Activated CD4-positive, alpha-beta T cell treated with anti-CD3 and anti-CD28 coated beads, Interleukin-2, amount 50 U/mL, for 24 hours (primary cell): ENCODE measurements around the gene SUMO3.

Experiments used
- DNase-seq, 2 donors: peaks; one replicate each; pipeline ENCODE4 v3.0.0-alpha.2; 2020; ENCODE audit warnings: low read depth in 1 of 2, low spot score in 1 of 2

SUMO3 gene

DNA sequence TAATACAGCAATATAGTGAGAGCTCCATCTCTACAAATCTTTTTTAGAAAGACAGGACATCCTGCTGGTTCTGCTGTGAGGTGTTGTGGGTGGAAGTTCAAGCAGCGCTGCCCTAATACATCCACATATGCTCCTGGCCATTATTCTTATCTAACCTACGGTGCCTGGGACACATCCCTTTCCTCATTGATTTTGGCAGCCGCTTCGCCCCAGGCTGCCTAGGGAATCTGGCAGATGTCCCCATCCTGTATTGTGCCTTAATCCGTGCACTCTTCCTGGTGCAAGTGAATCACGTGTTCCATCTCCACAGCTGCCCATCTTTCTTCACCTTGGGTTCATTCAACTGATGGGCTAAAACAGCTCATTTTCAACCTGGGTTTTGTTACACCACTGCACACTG lies 13.1 kb downstream of the SUMO3 start:
- no peak for DNase-seq

DNA sequence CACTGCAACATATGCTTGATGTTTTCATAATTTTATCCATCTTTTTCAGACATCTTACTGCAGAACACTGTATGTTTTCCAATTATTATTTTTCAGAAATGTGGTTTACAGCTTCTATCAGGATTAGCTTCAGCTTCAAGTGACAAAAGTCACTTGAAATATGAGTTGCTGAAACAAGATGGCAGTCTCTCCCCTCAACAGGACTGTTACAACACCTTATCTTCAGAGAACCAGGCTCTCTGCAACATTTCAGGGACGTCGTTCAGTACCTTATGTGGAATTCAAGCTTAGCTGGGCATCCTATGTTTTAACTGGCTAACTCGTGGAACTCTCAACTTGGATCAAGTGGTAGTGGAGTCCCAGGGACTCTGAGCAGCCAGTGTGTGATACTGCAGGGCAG lies 14.2 kb downstream of the SUMO3 start:
- DNase-seq = no peak

DNA sequence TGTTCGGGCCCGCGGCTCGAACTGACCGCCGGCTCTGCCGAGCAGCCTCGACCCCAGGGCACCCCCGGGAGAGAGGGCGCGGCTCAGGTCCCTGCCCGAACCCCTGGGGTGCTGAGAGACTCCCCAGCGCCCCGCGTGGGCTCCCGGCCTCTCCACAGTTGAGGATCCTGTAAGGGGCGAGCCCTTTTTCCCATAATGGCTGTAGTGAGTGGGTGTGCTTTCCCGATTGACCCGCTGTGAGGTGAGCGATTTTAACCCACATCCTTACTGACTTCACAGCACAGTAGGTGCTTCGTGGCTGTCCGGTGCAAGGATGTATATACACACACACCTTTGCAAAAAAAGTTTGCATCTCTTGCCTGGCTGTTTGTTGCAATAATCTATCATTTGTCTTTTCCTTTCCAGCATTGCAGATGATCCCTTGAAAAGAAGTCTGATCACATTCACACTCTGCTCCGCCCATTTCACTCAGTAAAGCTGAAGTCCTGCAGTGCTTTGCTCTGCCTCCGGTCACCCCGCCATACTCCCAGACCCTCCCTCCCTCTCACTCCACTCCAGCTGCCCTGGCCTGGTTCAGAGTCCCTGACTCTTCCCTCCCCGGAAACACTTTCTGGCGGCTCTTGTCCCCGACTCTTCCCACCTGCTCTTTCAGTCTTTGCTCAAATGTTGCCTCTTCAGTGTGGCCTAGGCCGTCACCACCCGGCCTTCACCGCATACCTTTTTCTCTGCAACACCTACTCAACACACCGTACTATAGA lies 15.3 kb downstream of the SUMO3 start:
- no peak for DNase-seq

DNA sequence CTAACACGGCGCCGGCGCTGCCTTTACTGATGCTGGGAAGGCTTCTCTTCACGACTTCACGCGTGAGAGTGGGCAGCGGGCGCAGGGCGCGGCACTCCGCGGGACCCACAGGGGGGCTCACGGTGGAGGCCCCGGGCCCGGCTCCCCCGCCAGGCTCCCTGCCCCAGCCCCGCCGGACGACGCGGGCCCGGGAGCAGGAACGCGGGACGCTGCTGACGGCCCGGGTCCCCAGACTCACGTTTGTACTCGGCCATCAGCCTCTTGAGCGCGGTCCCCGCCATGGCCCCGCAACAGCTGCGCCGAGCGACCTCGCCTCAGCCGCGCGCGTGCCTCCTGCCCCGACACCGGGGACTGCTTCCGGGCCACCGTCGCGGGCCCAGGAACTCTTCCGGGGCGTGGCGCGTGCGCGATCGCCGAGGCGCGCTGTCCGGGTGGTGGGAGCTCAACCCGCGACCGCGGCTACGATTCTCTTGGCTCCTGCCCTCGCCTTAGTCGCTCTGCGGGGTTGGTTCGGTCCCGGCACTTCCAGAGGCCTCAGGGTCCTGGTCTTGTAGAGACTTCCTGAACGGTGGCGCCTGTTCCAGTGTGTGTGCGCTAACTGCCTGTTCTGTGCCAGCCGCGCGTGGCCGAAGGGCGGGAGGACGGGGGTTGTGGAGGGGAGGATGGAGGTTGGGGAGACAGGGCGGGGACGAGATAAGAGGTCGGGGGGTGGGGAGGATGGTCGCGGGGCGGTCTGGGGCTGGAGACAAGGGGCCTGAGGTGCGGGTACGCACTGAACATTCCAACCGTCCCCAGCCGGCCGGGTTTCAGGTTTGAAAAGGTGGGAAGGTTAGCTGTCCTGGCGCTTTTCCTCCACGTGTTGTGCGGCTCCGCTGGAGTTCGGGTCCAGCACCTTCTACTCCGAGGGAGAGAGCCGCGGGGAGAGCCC lies 16.1 kb downstream of the SUMO3 start, which contains the start of gene UBE2G2:
Gene UBE2G2 (minus strand): TSS at position 353 of the 928 bp plus-strand sequence. CDS start 72 bp downstream, at position 281.
- peak; percentile 75 to 83 for DNase-seq

DNA sequence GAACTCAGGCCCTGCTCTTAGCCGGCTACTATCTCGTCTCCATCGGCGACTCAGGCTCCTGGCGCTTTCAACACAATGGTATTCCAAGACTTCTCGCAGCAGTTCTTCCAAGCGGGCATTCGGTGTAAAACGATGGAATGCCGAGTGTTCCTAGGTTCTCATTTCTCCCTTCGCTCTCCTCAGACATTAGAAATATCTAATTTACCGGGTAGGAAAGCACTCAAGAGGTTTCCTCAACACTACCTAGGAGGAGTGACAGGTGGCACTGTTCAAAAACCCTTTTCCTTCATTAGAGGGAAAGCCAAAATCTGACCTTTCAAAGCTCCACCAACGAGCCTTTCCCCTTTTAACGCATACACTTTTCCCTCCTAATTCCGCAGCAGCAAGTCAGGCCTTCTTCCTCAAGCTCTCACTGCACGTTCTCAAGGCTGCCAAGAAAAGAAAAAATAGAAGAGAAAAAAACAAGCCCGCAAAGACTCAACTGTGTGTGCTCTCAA lies 16.8 kb downstream of the SUMO3 start:
- DNase-seq = peak in 1 of 2 donors; percentile 28

DNA sequence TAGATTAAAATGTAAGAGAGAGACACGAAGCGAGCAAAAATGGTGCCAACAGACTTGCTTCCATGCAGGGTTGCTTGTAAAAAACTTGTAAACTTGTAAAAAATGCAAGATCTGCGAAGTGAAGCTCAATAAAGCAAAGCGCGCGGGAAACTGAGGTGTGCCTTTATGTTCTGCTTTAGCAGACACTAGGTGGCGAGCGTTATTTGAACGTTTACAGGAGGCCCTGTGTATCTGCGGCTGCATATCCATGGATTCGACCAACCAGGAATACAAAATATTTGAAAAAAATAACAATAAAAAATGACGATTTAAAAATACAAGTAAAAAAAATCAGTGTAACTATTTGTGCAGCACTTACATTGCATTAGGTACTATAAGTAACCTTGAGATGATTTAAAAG lies 17.8 kb downstream of the SUMO3 start:
- no peak for DNase-seq

DNA sequence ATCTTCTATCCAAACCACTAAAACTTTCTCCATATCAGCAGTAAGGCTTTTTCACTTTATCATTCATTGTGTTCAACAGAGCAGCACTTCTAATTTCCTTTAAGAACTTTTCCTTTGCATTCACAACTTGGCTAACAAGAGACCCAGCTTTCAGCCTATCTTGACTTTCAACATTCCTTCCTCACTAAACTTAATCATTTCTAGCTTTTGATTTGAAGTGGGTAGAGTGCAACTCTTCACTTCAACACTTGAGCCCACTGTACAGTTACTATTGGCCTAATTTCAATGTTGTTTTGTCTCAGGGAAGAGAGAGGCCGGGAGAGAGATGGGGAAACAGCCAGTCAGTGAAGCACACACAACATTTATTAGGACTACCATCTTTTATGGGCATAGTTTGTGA lies 18.2 kb downstream of the SUMO3 start:
- DNase-seq = no peak

DNA sequence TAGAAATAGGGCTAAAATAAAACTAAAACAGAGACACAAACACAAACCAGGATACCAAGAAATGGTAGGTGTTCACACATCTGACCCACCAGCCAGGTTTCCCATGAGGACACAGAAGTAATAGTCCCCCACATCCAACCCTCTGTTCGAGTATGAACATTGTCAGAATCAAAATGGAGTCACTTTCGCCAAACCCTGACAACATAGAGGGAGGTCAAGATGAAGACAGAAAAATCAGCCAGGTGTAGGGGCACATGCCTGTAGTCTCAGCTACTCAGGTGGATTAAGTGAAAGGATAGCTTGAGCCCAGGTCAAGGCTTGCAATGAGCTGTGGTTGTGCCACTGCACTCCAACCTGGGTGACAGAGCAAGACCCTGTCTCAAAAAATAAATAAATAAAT lies 20.1 kb downstream of the SUMO3 start:
- DNase-seq = no peak

DNA sequence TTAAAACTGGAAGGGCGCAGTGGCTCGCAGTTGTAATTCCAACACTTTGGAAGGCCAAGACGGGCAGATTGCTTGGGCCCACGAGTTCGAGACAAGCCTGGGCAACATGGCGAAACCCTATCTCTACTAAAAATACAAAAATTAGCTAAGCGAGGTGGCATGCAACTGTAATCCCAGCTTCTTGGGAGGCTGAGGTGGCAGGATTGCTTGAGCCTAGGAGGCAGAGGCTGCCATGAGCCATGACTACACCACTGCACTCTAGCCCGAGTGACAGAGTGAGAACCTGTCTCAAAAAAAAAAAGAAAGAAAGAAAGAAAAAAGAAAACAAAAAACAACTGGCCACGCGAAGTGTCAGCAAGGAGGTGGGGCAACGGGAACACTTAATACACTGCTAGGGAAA lies 22.5 kb downstream of the SUMO3 start:
- DNase-seq = no peak

DNA sequence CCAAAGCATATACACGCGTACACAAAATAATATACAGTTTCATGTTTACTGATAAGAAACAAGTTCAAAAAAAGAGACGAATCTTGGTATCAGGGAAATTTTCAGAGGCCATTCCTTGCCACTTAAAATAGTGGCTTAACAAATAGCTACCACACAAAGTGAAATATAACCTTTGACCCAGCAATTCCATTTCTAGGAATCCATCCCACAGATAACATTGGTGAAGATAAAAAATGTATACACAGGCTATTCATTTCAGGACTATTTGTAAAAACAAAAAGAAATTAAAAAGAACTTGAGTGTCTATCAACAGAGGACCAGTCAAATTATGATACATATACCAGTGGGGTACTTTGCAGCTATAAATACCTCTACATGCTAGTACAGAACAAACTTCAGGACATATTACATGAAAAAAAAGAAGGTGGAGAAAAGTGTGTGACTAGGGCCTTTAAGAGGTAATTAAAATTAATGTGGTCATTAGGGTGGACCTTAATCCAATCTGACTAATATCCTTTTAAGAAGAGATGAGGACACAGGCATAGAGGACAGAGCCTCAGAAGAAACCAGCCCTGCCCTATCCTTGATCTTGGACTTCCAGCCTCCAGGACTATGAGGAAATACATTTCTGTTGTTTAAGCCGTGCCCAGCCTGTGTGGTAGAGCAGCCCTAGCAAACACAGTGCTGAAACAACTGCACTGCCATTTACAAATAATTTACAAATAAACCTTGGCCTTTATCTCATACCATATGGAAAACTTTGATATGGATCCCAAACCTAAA lies 24.1 kb downstream of the SUMO3 start:
- no peak for DNase-seq

DNA sequence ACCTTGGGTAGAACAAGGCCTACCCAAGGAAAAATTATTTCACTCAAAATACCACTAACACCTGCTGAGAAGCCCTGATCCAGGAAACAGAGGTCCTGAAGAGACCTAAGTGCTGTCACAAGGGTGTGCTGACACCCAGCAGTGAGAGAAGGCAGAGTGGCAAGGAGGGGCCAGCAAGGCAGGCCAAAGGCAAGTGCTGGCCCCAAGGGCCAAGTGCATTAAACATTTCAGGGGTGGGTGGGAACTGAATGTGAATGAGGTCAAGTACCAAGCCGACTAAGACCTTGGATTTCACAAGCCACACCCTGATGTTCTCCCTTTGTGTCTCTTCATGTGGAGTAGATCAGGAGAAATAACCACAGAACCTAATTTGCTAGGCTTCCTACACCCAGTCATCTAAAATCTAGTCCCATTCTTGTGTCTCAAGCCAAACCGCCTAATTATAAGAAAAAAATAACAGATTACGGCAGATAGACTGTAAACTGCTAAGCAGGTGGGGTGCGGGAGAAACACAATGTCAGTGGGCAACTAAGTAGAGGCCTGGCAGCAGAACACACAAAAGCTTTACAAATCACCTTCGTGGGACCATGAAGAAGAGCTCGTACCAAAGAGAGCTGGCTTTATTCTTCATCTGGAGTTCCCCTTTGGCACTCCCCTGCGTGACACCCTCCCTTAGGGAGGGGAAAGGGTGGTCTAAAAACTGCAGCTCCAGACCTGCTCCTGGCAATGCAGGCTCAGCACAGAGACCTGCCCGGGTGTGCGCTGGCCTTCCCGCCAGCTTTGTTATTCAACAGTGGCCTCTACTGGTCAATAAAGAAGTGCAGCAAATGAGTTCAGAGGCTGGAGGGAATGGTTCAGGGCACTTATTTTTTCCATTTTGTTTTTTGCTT lies 24.9 kb downstream of the SUMO3 start:
- peak in 1 of 2 donors; percentile 32 for DNase-seq

DNA sequence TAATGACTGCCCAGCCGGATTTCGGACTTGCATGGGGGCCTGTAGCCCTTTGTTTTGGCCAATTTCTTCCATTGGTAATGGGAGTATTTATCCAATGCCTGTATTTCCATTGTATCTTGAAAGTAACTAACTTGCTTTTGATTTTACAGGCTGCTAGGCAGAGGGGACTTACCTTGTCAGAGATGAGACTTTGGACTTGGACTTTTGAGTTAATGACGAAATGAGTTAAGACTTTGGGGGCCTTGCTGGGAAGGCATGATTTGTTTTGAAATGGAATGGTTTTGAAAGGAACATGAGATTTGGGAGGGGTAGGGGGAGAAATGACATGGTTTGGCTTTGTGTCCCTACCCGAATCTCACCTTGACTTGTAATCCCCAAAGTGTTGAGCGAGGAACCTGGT lies 25.9 kb downstream of the SUMO3 start:
- no peak for DNase-seq

DNA sequence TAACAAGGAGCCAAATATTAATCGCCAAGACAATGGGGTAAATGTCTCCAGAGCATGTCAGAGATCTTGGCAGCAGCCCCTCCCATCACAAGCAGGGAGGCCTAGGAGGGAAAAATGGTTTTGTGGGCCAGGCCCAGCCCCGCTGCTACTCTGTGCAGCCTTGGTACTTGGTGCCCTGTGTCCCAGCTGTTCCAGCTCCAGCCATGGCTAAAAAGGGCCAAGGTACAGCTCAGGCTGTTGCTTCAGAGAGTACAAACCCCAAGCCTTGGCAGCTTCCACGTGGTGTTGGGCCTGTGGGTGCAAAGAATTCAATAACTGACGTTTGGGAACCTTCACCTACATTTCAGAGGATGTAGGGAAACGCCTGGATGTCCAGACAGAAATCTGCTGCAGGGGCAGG lies 26.6 kb downstream of the SUMO3 start:
- no peak for DNase-seq

DNA sequence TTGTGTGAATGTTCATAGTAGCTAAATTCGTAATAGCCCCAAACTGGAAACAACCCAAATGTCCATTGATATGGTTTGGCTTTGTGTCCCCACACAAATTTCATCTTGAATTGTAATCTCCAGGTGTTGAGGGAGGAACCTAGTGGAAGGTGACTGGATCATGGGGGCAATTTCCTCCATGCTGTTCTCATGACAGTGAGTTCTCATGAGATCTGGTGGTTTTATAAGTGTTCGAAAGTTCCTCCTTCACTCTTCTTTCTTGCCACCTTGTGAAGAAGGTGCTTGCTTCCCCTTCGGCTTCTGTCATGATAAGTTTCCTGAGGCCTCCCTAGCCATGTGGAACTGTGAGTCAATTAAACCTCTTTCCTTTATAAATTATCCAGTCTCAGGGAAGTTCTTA lies 27.5 kb downstream of the SUMO3 start:
- DNase-seq = no peak

DNA sequence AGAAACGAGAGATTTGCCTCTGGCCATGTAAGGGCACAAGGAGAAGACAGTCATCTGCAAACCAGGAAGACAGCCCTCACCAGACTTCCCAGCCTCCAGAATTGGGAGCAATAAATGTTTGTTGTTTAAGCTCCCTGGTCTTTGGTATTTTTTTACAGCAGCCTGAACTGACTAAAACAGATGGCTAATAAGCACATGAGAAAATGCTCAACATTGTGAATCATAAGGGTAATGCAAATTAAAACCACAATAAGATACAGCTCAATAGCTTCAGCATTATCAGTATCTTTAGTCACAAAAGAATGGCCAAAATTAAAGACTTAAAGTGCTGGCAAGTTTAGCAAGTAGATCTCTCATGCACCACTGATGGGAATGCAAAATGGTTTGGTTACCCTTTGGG lies 28.0 kb downstream of the SUMO3 start:
- DNase-seq = no peak

DNA sequence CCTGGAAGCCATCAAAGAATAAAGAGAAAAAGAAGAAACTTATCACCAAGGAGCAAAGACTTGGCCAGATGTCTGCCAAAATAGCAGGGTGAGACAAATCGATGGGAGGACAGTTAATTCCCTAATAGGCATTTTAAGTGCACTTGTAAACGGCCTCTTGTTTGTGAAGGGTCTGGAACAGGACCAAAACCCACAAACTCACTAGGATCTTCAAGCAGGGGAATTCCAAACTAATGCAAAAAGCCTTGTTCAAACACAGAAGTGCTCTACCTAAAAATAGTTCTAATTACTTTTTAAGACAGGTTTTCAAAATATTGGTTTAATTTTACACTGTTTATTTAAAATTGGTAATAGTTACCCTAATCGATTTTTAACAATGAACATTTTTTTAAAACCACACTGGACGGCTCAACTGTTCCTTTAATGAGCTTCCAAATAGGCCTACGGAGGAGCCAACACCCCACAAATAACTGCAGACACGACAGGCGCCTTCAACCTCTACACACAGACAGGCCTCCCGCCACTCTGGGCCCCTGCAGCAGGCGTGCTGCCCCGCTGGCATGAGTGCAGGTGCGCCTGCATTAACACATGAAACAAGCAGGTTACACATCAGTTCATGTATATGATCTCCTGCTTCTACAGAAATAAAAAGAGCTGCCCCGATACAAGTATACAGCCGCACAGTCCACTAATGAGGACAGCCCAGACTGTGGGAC lies 32.1 kb downstream of the SUMO3 start:
- no peak for DNase-seq

DNA sequence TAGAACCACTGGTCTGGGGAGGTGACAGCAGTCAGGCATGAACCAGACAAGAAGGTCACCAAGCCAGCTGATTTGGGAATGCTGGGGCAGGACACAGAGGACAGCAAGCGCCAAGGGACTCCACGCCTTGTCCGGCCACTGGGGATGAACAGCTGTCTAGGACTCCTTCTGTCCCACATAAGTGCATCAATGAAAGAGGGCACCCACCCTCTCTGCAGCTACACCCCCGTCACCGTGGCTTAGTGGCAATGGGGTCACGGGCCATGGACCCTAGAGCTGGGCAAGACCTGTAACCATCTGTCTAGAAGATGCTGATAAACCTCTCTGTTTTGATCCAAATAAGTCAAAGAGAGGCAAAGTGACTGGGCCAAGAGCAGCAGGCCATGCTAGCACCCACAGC lies 33.1 kb downstream of the SUMO3 start:
- DNase-seq = no peak

DNA sequence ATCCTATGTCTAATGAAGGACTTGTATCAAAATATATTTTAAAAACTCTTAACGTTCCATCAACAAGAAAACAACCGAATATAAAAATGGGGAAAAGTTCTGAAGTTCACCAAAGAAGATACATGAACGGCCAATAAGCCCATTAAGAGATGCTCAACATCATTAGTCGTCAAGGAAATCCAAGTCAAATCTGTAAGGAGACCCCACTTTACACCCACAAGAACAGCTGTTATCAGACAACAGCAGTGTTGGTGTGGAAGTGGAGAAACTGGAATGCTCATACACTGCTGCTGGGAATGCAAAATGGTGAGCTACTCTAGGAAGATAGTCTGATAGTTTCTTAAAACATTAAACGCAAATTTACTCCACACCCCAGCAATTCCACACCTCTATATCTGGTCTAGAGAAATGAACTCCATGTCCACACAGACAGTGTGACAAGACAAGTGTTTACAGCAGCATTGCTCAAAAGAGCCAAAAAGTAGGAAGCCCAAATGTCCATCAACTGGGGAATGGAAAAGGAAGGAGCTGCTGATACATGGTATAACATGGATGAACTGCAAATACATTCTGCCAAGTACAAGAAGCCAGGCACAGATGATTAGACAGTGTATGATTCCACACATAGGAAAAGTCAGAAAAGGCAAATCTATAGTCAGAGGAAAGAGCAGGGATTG lies 34.7 kb downstream of the SUMO3 start:
- DNase-seq = no peak
